HG03460 (cell line): Measurements from ENCODE around the gene NREP.

Experiments used
- ATAC-seq: cut with Tn5 transposase; IDR thresholded peaks from one replicate; pipeline ENCODE4 v1.9.1; 2021; ENCODE audit not compliant: unreplicated experiment

The NREP gene

GRCh38 chr5:111697881-111698757, 58.9 kb downstream of the NREP start:
- no peak for ATAC-seq

DNA sequence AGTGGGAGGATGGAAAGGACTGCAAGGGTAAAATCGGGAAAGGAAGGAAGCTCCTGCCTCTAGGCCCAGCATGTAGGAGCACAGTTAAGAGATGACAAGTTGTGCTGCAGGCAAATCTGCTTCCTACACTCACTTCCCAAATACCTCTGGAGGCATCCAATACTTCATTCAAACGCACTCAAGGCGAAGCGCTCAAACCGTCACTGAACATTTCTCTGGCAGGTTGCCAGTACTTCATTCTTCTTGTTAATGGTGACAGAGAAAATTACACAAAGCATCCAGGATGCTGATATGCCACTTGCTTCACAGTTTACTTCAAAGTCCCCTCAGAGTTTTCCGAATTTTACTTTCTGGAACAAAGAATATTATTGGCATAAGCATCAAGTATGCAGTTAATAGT, 59.8 kb downstream of the NREP start:
- ATAC-seq: no peak

DNA sequence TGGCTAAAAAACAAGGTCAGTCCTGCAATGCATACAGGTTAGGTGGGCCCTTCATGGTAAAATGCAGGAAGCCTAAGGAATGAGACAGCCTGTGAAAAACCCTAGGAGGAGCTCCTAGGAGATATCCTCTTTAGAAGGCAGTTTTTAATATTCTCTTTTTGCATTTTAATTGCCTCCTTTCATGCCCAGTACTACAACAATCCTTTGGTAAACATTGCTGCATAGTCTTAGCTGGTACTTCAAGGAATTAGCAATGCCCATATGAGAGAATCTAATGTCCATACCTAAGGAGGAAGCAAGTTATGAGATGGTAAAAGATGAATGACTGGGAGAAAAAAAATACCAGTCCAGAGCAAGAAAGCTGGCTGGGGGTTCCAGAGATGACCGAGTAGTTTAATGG, 61.0 kb downstream of the NREP start:
- no peak for ATAC-seq

DNA sequence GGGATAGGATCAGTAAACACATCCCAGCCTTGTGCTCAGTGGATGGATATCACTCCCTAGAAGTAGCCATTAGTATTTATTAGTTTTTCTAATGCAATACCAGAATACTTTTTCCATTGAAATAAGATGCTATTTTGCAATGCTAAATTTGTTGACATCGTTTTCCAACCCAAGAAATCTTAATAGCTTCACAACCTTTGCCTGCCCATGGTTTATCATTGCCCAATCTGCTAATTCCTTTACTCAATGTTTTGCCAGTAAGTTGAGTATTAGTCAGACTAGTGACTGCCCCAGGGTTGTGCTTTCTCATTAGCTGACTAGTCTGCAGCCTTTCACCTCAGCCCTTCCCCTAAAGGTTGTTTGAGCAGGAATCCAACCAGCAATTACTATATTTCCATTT, 62.9 kb downstream of the NREP start:
- ATAC-seq: no peak

DNA sequence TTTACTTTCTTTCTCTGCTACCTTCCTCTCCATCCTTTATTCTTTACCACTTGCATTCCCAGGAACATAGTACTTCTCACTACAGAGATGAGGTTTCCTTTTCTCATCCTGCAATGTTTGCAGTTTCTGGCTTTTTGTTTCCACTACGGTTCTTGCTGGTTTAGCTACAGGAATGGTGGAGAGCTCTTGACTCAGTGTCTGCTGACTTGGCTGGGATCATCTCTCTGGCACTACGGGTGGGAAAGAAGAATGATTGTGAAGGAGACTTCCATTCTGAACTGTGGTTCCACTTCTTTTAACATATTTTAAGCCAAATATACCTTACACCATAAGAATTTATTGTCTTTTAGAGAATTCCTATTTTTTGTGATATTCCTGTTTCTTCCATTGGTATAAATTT, 65.1 kb downstream of the NREP start:
- no peak for ATAC-seq

GRCh38 chr5:111691508-111691907, 65.5 kb downstream of the NREP start:
- ATAC-seq: no peak

DNA sequence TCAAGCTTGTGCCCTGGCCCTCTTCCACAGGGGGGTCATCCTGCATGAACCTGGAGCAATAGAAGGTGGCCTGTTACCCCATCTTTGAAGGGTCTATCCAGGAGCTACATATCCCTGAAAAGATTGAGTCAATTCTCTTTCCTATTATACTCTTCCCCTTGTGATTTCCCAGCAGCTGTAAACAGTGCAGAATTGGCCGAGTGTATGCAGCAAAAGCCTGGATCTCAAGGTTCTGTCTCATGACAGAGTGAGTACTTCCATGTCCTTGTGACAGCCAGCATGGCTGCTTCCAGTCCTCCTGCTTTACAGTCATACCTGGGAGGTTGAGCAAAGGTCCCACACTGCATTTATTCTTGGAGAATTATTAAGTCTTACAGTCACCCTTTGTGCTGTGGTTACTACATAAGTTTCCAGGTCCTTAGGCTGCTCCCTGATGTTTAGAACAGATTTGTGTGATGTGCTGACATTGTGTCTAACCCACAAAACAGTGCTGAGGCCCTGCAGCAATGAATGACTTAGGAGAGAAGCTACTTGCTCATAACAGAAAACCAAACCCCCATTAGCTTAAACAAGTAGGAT, 67.5 kb downstream of the NREP start:
- ATAC-seq: no peak

GRCh38 chr5:111685969-111686368, 71.0 kb downstream of the NREP start:
- no peak for ATAC-seq

GRCh38 chr5:111682641-111683040, 74.4 kb downstream of the NREP start:
- ATAC-seq: no peak

GRCh38 chr5:111682121-111682520, 74.9 kb downstream of the NREP start:
- ATAC-seq: no peak

GRCh38 chr5:111681414-111682120, 75.4 kb downstream of the NREP start:
- no peak for ATAC-seq

GRCh38 chr5:111680737-111681413, 76.1 kb downstream of the NREP start:
- ATAC-seq: no peak

DNA sequence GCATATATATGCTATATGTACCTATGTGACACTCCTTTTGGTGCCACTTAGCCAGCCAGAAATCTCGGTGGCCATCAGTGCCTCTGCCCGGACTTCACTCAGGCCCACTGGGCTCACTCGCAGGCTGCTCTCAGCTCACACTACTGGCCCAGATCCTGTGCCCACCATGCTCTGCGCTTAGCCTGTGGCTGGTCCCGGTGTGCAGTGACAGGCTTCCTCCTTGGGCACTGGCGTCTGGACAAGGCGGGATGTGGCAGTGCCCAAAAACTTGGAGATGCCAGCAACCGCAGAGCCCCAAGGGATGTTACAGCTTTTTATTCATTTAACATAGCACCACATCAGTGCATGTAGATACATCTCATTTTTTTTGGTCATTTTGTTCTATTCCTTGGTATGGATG, 77.4 kb downstream of the NREP start:
- no peak for ATAC-seq
